ENCODE data around the gene C1QTNF8.

GRCh38 chr16:1056196-1056595 lies 39.8 kb downstream of the C1QTNF8 start:
- TF ChIP-seq CTCF (IDR thresholded peaks at IDR 0.05; ENCODE audit: low read depth, low read length, missing input control): no peak
- TF ChIP-seq RAD21 (IDR thresholded peaks at IDR 0.05): no peak
- no peak for TF ChIP-seq GABPA (IDR thresholded peaks at IDR 0.05 in 1 of 2, conservative IDR thresholded peaks at IDR 0.05 in 1 of 2)
- no peak for TF ChIP-seq RXRA (IDR thresholded peaks at IDR 0.05)
- no peak for TF ChIP-seq TAF1 (conservative IDR thresholded peaks at IDR 0.05)
- TF ChIP-seq, protein P1, sequence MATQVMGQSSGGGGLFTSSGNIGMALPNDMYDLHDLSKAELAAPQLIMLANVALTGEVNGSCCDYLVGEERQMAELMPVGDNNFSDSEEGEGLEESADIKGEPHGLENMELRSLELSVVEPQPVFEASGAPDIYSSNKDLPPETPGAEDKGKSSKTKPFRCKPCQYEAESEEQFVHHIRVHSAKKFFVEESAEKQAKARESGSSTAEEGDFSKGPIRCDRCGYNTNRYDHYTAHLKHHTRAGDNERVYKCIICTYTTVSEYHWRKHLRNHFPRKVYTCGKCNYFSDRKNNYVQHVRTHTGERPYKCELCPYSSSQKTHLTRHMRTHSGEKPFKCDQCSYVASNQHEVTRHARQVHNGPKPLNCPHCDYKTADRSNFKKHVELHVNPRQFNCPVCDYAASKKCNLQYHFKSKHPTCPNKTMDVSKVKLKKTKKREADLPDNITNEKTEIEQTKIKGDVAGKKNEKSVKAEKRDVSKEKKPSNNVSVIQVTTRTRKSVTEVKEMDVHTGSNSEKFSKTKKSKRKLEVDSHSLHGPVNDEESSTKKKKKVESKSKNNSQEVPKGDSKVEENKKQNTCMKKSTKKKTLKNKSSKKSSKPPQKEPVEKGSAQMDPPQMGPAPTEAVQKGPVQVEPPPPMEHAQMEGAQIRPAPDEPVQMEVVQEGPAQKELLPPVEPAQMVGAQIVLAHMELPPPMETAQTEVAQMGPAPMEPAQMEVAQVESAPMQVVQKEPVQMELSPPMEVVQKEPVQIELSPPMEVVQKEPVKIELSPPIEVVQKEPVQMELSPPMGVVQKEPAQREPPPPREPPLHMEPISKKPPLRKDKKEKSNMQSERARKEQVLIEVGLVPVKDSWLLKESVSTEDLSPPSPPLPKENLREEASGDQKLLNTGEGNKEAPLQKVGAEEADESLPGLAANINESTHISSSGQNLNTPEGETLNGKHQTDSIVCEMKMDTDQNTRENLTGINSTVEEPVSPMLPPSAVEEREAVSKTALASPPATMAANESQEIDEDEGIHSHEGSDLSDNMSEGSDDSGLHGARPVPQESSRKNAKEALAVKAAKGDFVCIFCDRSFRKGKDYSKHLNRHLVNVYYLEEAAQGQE (IDR thresholded peaks at IDR 0.05): no peak
- TF ChIP-seq YY1 (IDR thresholded peaks at IDR 0.05): no peak
- TF ChIP-seq SP1 (IDR thresholded peaks at IDR 0.05): no peak
- no peak for TF ChIP-seq EGR1 (IDR thresholded peaks at IDR 0.05; ENCODE audit: low read depth in 2 of 2)

Measured in liver (tissue), 3 donors.